ENCODE data around the gene SLC41A1.
A peak's percentile ranks its signal among the peaks of the same experiment; 100 is the strongest.

The SLC41A1 gene

GRCh38 chr1:205817988-205818387 is 5.0 kb upstream of the SLC41A1 start:
- no peak for DNase-seq

DNA sequence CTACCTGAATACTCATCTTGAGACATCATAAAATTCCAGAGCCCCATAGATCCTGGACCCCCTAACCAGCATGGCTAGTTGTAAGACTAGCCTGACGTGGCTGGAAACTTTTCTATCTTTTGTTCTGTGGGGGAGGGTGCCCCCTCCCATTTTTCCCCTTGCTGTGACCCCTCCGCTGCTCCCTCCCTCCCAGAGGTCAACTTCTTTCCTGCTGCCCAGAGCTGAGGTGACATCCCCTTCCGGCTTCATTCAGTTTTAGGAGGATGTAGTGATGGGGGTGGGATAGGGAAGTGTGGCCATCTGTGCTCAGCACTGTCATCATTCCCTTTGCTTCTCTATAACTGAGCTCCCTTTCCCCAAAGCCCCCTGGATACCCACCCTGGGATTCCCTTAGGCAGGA is 4.4 kb upstream of the SLC41A1 start:
- no peak for DNase-seq

GRCh38 chr1:205813755-205814058 is 709 bp upstream of the SLC41A1 start:
- DNase-seq = no peak

DNA sequence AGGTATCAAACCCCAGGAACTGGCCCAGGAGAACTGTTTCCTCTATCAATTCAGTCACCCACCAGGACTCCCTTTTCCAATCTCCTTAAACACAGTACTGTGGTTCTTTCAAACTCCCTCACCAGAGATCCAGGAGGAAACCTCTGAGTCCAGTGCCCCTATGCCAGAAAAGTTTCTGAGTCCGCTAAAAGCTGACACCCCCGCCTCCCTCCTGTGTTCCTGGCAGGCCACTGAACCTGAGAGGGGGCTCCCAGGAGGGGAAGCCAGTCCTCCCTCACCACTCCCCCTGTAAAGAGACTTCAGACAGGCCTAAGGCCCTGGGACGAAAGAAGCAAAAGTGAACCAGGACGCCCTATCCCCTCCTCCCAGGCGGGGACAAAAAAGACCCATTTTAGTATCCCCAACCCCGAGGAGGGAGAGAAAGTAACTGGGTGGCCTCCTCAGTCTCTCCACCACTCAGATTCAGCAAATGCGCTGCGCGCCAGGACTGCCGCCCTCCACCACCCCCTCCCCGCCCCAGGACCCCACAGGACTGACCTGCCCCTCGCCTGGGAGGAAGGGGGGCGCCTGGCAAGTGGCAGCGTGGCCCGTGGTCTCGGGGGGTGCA is 624 bp downstream of the SLC41A1 start:
- DNase-seq = peak; percentile 10

DNA sequence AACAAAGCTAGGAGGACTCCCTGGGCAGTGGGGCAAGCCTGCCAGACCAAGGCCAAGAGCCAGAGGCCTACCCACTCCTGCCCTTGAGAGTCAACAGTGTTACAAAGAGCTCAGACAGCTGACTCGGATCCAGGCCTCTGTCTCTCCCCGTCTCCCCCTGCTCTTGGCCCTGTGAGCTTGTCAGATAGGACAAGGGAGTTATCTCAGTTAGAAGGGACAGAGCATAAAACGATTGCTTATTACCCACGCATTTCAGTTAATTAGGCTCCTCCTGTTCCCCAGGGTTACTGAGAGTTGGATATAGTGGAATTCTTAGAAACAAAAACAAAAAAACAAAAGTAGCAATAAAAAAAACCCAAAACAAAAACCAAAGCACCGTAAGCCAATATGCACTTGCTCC is 1.3 kb downstream of the SLC41A1 start:
- DNase-seq = no peak

DNA sequence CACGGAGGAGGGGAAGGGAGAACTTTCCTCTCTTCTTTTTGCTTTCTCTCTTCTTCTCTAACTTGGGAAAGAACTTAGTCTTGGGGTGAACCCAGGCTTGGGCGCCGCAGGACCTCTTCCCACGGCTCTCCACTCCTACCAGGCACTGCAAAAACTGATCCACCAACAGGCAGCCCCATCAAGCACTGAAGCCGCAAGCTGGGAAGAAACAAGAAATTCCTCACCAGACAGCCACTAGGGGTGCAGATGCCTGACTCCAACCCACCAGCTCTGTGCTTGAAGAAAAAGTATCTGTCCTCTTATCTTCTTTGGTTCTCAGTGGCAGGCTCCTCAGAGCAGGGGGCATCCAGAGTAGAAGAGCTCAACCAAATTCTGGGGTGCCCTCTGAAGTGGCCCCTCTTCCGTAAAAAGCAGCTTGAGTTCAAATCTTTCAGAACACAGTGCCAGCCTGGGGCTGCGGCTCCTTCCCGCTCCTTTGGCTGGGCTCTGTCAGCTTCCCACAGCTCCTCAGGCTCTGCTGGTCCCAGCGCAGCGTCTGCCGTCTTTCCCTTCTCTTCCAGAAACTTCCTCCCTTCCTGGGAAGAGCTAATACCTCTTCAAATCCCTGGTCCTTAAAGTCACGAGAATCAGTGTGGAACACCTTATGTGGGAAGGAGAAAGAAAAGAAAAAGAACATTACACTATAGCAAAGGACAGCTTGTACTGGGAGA is 2.4 kb downstream of the SLC41A1 start:
- no peak for DNase-seq

DNA sequence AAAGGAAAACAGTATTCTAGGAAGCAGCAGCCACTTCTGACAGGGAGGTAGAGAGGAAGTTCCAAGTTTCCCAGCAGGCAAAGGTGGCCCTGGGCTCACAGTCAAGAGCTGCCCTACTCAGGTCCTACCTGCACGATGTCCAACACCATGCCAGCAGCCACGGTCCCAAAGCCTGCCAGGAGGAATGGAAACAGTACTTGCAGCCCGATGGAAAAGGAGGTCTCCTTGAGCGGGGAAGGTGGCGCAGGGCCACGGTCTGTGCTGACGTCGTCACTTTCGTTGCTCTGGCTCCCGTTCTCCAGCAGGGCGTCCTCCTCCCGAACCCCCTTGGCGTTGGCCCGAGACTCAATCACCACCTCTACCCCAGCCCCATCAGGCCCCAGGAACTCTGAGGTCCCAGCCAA is 3.1 kb downstream of the SLC41A1 start:
- no peak for DNase-seq

DNA sequence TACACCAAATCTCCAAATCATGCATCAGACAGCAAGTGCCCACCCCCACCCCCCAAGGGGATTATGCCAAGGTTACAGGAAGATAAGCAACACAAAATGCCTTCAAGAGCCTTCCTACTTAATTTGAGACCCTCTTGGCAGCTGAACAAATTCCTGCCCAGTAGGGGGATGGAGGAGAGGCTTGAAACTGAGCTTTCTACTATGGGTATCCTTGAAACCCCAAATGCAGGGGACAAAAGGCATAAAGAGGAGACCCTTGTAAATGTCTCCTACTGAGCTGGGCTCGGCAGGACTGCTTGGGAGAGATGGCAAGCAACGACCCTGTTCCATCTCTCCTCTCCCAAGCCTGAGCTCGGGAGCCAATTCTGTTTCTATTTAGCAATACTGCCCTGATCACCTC is 3.5 kb downstream of the SLC41A1 start:
- no peak for DNase-seq

- no peak for DNase-seq
Observed at GRCh38 chr1:205805082-205805711, 7.8 kb downstream of the SLC41A1 start.

DNA sequence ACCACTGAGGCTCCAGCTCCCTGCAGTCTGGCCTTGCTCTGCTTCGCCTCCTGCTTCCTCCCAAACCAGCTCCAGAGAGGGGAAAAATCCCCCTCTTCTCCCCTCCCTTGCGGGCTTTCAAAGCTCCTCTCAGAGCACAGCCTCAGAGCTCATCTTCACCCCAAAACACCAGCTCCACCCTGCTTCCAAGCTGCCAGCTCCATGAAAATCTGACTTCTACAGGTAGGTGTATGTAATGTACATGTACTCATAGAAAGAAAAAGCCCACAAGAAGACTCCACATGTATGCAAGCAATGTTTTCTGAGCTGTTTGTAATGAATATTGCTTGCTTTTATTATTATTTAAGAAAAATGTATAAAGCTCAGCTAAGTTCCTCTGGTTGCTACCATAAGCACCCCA is 8.4 kb downstream of the SLC41A1 start:
- DNase-seq = no peak

DNA sequence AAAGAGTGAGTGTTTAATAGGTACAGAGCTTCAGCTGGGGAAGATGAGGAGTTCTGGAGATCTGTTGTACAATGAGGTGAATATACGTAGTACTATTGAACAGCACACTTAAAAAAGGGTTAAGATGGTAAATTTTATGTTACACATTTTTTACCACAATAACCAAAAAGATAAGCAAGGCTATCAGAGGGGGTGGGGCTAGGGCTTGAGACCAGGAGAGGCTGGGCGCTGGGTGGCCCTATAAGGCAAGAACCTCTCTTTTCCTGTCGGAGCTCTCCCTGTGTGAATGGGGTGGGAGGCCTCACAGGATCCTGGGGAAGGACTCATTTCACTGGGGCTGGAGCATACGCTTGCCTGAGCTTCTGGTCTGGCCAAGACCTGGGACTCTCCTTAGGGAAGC is 9.0 kb downstream of the SLC41A1 start:
- DNase-seq = no peak

DNA sequence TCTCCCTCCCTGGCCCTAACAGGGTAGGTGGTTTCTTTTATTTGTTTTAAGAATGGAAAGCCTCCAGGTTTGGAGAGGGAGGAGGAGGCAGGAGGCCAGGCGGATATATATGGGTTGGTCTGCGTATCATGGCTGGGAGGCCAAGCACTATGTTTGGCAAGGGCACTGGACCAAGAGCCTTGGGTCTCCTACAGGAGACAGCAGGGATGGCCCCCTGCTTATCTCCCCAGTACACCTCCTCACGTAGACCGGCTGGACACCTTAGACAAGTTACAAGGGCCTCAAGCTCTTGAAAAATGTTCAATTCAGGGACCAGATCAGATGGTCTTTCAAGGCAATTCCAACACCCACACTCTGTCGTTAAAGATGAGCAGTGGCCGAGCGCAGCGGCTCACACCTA is 10.9 kb downstream of the SLC41A1 start:
- no peak for DNase-seq

DNA sequence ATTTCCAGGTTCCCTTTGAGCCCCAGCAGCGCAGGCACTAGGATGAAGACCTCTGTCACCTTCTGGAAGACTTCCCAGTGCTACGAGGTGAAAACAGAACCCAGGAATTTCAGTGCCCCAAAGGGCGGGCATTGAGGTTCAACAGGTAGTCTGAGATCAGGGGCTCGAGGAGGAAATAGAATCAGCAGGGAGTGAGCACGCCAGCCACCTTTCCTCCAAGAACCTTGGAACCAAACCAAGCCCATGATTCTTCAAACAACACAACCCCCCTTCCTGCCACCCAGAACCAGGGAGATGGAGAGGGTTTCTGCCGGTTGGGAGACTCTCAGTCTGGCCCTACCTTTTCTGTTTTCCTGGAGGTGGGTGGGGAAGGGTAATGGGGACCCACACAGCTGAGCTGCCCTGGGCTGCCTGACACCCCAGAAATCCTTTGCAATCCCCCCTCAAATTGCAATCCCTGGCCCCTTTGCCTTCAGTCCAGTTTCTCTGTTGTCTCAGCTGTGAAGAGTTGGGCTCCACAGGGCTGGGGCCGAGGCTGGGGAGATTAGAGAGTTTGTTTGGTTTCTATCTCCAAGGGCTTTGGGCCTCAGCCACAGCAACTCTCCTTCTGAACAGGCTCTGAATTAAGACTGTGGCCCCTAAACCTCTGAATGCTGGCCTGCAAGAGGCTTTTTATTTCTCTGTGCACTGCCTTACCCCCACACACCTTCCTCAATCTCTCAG is 11.9 kb downstream of the SLC41A1 start:
- DNase-seq = no peak

DNA sequence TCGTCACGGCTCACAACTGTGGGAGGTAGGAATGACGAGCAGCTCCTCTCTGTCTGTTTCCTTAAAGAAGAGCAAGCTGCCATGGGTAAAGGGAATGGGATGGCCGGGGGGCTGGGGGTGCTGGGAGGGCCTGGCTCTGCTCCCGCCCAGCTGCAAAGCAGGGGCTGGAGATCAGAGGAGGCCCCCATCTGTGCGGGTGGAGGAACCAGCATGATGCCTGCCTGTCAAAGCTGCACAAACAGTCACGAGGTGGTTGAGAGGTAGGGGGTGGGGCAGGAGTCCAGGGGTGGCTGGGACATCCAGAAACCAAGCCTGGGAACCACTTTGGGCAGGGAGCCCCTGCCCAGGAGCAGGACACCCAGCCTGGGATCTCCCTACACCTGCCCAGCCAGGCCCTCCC is 12.6 kb downstream of the SLC41A1 start:
- DNase-seq = no peak

DNA sequence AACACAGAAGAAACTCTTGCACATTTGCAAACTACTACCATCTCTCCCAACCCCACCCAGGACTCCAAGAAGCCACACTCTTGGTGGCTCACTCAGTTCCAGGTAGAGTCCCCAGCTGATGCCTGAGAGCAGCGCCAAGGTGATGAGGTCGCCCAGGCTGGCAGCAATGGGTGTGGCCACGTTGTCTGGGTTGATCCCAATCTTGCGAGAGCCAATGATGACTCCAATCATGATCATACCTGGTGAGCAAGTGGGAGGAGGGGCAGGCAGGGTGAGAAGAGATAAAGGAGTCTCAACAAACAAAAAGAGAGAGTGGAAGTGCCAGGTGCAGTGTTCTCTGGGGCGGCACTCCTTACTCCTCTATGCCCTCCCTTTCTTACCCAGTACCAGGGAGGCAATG is 14.4 kb downstream of the SLC41A1 start:
- no peak for DNase-seq

DNA sequence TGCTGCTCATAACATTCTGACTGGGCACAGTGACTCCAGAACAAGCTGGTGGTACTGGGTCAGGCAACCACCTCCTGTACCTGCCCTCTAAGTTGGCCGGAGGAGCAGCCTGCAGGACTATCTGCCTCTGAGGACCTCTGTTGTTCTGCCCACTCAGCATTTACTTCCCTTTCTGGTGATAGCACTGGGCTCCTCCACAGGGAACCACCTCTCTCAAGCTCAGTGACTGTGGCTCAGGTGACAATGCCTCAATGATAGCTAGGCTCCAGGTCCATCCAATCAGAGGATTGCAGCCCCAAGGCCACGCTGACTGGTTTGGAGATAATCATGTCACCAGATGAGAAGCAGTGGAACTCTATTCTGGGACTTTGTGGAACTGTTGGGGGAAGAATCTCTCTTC is 15.8 kb downstream of the SLC41A1 start:
- no peak for DNase-seq

- DNase-seq = no peak
Observed at GRCh38 chr1:205794011-205794730, 18.8 kb downstream of the SLC41A1 start.

DNA sequence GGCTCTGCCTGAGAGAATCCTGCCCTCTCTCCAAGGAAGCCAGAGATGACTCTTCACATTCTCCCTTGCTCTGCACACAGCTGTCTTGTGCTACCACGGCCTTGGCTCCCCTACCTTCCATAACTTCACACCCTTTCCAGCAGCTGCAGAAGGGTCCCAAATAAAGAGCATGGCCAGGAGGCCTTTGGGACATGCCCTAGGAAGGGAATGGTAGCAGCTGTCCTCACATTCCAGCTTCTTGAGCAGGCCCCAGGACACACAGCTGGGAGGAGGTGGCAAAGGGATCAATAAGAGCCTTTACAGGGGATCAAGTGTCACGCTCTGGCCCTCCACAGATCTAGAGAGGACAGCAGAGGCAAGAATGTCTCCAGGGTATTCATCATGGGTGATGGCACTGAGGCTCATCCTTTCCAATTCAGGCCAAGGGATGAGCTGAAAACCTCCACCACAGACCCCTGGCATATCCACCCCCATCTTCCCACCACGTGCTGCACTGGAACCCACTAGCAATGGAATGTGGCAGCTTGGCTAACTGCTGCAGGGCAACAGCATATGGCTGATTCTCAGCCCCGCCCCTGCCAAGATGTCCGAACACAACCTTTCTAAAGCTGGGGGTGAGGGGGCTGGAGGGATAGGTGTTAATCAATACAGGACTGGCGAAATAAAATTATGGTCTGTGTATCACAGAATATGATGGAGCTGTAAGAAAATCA is 19.9 kb downstream of the SLC41A1 start:
- DNase-seq = no peak

DNA sequence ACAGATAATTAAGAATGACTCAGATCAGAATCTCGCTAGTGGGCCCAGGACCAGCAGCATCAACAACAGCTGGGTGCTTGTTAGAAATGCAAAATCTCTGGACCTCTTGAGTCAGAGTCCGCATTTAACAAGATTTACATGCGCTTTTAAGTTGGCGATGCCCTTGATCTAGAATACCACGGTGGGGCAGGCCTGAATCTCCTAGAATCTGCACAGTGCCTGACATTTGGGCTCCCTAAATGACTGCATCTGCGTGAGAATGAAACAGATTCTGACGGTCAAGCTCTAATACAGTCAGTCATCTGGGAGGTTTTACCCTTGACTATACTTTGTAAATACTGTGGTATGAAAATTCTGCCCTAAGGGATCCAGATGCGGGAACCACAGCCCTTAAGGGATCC is 20.5 kb downstream of the SLC41A1 start:
- no peak for DNase-seq

- peak; percentile 47 for DNase-seq
Observed at GRCh38 chr1:205791568-205792180, 21.3 kb downstream of the SLC41A1 start.

- DNase-seq = no peak
Observed at GRCh38 chr1:205787287-205787916, 25.6 kb downstream of the SLC41A1 start.

GRCh38 chr1:205786601-205787000 is 26.4 kb downstream of the SLC41A1 start:
- DNase-seq = no peak

Data from NCI-H1694 (cell line).